GM18519 (cell line): ENCODE results near the gene ZNF581.

Source experiments
- ATAC-seq: cut with Tn5 transposase; IDR thresholded peaks from one replicate; pipeline ENCODE4 v1.9.1; 2021; ENCODE audit warnings: mild to moderate bottlenecking, moderate library complexity; ENCODE audit not compliant: unreplicated experiment, low FRiP score

ZNF581 gene

DNA sequence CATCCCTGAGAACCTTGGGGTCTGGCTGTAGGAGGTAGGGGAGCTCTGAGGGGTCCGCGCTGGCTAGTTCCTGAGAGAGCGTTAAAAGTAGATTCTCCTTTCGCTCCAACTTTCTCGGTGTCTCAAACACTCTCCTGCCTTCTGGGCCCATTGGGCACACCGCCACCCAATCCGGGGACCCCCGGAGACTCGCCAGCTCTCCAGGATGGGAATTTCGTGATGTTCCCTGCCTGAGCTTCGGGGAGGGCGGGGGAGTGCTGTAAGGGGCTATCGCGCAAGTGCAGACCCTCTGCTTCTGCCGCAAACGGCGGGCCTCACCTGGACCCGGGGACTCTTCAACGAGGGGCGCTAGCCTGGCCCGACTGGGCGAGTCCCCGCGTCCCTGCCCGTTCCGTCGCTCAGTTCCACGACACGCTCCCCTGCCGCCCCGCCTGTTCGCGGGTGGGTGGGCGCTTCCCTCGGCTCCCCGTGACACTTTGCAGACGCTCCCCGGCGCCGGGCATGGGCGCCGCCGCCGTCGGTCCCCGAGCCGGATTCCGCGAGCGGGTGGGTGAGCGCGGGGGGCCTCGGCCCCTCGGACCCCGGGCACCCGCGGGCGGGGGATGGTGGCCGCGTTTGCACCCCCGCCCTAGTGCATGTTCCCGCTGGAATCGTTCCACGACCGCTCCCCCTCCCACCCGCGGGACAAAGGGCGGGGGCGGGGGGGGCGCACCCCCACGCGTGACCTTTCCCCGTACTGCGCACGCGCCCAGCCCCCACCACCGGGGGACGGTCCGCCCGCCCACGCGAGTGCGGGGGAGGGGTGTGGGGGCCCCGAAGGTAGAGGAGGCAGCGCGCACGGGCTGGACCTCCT lies 4.5 kb downstream of the ZNF581 start, which contains the start of gene CCDC106:
CCDC106 (plus strand) TSS at position 481 of the 853 bp plus-strand sequence. CDS start 835 bp downstream, outside the sequence.
- no peak for ATAC-seq

DNA sequence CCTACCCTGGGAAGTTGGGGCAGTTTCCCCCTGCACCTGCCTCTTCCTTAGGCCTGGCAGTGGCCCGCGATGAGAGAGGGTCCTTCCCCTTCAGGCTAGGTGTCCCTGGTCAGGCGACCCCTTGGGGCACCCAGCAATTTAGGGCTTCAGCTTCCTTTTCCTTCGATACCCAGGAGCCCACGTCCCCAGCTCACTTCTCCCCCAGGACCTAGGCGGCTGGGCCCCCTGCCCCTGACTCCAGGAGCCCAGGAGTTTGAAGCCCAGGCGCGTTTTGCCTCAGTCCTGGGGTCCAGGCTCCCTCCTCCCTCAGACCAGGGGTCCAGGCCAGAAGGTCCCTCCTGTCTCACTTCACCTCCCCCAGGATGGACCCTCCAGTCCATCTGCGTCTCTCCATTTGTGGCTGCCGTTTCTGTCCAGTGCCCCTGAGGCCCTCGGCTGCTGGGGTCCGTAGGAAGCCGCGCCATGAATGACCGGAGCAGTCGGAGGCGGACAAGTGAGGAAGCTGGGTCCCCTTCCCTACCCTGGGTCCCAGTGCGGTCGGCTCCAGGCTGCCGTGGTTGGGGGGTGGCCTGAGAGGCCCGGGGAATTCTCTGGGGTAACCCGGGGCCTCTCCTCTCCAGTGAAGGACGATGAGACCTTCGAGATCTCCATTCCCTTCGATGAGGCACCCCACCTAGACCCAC lies 5.3 kb downstream of the ZNF581 start:
- ATAC-seq, result no peak

DNA sequence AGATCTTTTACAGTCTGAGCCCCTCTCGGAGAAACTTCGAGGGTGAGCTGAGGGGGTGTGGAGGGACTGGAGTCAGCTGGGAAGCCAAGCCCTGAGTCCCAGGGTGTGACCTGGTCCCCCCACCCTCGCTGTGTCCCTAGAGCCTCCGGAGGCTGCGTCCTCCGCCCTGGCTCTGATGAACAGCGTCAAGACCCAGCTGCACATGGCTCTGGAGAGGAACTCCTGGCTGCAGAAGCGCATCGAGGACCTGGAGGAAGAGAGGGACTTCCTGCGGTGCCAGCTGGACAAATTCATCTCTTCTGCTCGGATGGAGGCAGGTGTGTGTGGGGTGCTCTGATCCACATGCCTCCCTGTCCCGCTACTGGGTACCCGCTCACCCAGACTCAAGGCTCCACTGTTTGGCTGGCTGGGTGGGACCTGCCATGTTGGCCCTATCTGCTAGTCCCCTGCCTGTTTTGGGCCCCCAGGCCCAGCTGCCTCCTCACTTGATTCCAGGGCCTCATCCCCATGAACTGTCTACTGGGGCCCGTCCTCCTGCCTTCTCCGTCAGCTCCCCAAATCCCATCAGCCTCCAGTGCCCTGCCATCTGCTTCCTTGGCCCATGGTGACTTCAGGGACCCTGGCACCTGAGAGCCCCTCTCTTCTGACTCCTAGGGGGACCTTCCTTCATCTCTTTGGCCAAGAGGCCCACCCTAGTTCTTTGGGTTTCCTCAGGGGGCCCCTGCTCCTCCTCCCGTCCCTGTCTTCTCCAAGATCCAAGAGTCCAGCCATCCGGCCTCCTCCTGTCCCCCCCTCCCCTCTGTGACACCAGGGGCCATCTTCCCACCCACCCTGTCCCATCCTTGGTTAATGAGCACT lies 6.0 kb downstream of the ZNF581 start:
- no peak for ATAC-seq

DNA sequence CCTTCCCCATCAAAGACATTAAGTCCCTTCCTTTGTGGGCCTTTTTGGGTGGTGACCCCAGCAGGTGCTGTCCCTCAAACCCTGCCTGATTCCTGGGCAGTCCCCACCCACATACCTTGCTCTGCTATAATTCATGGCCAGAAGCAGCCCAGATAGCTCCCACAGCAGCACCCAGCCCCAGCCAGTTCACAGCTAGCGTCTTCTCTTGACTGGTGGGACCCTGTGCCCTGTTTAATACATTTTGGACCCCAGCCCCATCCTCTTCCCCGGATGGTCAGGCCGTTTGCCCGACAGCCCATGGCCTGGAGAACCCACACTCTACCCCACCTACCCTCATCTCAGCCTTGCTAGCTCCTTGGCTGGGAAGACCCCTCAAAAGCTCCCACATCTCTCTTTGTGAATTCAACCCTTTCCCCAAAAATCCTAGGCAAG lies 6.7 kb downstream of the ZNF581 start:
- no peak for ATAC-seq

DNA sequence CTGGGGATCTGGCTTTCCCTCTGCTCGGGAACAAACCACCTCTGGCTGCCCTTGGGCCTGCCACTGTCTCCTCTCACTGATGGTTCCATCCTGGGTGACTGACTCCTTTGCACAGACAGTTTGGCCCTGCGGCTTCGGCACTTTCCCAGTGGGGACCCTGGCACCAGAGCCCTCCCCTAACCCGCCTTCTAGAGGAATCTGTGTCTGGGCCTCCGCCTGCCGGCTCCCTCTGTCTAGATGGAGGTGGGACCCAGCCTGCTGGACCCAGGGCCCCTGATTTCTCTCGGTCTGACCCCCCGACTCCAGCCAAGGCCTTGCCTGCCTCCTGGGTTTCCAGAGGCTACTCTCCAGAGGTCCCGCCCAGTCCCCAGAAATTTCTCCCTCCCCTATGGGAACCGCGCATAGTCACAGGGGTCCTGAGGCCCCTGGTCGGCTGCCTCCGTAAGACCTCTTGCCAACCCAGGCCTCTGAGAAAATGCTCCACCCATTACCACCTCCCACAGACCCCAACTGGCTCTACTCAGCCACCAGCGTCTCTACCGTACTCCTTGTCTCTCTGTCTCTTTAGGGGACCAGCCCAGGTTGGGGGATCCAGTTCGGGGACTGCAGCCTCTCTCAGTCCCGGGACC lies 7.3 kb downstream of the ZNF581 start:
- ATAC-seq, result no peak

DNA sequence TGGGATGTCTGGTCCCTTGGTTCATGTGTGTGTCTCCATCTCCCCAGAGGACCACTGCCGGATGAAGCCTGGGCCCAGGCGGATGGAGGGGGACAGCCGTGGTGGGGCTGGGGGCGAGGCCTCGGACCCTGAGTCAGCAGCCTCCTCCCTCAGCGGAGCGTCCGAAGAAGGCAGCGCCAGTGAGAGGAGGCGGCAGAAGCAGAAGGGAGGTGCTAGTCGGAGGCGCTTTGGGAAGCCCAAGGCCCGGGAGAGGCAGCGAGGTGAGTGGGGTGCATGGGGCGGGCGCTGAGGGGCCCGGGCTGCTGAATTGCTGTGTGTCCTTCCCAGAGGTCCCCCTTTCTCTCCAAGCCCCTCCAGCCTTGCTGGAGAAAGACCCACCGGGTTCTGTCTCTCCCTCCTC lies 7.8 kb downstream of the ZNF581 start:
- ATAC-seq, result no peak

DNA sequence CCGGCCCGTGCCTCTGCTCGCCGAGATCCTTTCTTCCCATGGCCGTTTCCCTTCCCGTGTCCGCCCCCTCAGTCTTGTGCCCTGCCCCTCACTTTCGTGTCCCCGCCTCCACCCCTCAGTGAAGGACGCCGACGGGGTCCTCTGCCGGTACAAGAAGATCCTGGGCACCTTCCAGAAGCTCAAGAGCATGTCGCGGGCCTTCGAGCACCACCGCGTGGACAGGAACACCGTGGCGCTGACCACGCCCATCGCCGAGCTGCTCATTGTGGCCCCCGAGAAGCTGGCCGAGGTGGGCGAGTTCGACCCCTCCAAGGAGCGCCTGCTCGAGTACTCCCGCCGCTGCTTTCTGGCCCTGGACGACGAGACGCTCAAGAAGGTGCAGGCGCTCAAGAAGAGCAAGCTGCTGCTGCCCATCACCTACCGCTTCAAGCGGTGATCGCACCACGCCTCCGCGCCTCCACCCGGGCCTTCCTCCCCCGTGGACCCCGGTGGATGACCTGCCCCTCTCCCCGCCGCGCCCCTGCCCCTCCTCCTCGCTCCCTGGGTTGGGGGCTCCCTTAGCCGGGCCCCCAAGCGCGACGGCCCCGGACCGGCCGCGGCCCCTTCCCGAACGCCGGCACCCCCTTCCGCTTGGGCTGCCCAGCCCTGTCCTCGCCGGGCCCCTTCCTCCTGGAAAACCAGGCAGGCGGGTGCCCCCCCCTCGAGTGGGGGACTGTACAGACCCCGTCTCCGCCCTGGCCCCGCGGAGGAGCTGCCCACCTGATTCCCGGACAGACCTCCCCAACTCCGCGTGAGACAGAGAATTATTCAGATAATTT lies 9.1 kb downstream of the ZNF581 start:
- no peak for ATAC-seq

DNA sequence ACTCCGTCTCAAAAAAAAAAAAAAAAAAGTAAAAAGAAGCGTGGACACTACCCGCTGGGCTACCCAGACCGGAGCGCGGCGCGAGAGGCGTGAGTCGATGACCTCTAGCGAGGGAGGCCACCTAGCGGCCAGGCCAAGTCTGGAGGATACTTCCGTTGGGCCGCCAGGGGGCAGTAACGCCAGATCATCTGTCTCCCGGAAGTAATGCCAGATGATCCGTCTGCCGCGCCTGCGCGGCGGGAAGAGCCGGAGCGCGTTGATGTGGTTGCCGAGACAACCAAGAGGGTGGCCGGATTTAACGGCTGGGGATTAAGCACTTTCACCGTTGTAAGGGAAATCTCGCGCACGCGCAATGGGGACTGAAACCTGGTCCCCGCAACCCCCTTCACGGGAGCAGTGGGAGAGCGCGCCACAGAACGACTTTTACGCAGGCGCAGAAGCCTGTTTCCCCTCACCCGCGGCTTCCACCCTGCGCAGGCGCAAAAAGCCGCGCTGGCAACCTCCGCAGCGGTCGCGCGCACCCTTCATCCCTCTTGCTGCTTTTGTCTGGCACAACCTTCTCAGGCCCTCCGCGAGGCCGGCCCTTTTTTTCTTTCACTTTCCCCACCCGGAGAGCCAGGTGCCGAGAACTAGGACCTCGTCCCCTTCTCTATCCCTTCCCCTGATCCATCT lies 10.3 kb downstream of the ZNF581 start:
- ATAC-seq, result peak; percentile 32

DNA sequence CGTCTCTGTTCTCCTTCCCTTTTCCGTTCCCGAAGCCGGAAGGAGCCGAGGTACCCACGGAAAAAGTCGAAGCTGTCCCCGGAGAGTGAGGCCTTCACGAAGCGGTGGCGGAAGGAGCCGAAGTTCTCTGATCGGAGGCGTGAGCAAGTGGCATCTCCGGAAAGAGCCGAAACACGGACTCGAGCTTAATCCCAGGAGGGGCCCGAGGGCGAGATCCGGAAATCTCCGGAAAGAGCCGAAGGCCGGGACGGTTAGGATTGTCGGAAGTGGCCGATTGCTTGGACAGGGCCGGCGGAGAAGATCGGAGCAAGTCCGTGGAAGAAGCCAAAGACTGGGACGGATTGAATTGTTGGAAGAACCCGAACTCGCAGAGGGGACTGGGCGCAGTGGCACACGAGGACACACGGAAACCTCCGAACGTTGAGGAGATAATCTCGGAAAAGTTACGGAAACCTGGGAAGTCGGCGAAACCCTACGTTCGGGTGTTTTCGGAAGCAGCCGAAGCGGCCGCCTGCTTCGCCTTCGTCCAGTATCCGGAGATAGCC lies 10.9 kb downstream of the ZNF581 start:
- ATAC-seq, result peak; percentile 43

DNA sequence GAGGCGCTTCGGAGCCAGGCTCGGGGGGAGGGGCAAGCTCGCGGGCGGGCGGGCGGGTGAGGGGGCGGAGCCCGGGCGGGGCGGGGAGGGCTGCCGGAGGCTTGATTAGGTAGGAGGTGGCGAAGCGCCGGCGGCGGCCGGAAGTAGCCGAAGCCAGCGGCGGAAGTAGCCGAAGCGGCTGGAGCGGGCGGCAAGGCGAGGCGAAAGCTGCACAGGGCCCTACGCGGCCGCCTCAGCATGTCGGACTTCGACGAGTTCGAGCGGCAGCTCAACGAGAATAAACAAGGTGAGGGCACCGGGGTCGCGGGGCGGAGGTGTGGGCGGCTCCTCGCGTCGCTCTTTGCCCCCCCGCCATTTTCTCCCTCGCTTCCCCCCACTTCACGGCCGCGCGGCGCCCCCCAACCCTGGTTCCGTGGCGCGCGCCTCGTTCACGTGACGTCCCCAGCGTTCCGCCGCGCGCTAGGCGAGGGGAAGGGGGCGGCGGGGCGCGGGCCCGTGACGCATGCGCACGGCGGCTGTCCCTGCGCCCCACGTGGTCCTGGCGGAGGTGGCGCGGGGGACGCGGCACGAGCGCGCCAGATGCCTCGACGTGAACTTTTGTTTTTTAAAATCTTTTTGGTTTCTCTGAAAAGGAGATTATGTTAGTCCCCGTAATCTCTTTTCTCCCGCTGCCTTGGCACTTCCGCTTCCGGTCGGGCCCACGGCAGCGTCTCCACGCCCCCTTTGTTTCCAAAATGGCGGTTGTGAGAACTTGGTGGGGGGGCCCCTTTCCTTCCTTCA lies 11.6 kb downstream of the ZNF581 start, which contains the start of gene U2AF2:
U2AF2 (plus strand) TSS at position 168 of the 780 bp plus-strand sequence; CDS start at position 238, 70 bp downstream.
- ATAC-seq, result no peak

DNA sequence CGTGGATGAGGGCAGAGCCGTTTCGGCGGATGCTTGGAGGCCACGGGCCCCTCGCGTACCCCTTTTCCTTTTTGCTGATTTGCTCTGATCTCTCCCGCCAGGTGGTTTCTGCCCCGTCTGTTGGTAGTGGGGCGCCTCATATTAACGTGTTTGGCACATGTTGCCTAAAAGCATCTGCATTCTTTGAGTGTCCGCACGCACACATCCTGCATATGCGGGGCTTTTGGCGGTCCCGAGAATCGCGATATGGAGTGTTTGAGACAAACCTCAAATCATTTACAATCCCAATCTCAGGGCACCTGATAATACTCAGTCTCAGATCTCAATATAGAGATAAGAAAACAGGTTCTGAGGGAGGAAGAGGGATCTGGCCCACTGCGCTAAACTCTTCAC lies 12.2 kb downstream of the ZNF581 start:
- no peak for ATAC-seq

DNA sequence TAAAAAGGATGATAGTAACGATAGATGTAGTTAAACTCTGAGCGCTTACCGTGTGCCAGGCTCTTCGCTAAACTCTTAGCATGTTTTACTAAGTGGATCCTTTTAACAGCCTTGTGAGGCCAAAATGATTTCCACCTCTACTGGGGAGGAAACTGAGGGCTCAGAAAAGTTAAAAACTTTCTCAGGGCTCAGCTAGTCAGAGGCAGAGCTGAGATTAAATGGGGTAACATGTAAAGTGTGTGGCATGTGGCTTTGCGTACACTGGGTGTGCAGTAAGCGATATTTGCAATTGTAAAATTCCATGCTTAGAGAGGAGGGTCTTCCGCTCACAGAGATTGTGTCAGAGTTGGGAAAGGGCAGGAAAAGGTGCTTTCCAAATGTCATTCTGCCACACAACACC lies 13.1 kb downstream of the ZNF581 start:
- no peak for ATAC-seq

DNA sequence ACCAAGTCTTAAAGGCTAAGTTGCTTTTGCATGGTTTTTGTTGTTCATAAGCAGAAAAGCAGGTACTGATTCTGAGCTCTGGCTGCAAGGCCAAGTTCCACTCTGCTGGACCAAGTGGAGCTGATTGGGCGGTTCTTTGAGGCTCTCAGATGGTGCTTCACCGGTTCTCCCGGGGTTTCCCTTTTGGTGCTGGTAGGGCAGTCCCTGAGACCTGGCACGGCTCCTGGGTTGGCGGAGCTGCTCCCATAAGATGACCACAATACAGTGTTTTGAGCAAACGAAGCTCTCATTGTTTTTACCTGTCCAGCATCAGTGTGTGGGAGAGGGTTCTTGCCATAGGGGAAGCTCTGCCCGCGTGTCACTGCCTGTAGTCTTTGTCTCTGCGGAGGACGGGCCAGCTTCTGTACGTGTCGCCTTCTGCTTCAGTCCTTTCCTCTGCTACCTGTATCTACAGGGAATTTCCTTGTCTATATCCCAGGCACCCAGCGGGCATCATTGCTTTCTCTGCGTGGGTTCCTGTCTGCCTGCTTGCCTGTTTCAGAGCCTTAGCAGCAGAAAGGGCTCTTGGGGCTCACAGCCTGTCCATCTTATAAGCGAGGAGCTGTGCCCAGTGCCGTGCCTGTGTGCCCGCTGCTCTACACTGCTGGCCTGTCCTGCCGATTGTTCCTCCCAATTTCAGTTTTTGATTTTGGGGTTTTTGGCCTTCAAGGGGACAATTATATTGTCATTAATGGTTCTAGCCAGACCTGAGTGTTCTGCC lies 13.7 kb downstream of the ZNF581 start:
- no peak for ATAC-seq

DNA sequence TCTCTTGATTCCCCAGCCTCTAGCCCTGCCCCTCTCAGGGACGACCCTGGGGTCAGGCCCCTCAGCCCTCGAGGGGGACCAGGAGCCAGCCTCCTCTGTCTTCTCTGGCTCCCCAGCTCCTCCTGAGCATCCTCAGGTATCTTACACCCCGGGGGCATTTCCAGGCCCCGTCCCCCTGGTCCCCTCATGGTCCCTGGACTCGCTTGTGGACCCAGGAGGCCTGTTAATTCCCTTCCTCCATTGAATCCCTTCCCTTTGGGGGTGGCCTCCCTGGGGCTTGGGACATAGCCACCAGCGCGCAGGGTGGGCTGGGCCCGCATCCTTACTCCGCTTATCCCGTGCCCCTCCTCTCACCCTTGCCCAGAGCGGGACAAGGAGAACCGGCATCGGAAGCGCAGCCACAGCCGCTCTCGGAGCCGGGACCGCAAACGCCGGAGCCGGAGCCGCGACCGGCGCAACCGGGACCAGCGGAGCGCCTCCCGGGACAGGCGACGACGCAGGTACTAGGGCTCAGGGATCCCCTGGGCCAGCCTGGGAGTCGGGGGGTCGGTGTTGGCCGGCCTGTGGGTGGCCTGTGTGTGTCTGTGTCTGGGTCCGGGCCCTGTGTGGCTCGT lies 15.5 kb downstream of the ZNF581 start:
- no peak for ATAC-seq

DNA sequence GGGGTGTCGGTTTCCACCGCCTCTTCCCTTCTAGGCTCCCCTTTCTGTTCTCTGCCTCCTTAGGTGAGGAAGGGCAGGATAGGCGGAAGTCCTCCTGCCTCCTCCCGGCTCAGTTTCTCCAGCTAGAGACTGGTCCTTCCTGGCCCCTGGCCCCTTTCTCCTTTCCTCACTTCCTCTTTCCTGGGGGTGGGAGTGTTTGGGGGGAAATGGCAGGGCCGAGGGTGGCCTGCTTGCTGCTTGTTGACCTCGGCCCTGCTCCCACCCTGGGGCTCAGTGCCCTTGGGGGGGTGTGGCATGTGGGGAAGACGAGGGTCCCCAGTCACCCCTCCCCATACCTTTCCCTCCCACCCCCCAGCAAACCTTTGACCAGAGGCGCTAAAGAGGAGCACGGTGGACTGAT lies 16.4 kb downstream of the ZNF581 start:
- ATAC-seq, result no peak

DNA sequence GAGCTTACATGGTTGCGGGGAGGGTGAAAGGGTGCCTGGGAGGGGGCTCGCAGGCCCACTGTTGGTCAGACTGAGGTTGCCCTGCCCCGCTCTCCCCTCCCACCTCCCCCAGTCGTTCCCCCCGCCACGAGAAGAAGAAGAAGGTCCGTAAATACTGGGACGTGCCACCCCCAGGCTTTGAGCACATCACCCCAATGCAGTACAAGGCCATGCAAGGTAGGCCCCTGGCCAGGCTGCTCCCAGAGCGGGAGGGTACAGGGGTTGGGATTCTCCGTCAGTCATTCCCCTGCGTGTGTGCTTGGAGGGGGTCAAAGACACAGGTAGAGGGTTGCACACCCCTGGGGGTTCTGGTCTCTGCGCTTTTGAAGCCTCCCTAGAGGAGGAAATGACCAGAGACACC lies 17.0 kb downstream of the ZNF581 start:
- no peak for ATAC-seq

DNA sequence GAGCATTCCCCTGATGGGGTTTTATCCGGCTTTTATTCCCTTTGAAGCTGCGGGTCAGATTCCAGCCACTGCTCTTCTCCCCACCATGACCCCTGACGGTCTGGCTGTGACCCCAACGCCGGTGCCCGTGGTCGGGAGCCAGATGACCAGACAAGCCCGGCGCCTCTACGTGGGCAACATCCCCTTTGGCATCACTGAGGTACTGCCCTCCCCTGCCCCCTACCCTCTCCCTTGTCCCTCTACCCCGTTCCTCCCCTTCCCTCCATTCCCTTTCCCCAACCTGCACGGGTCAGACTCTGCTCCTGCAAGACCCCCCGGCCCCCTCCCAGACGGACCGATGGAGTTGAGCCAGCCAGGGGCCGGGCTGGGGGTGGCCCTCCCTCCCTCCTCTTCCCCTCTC lies 17.5 kb downstream of the ZNF581 start:
- no peak for ATAC-seq
